Measurements from ENCODE around the gene OR1Q1. TPM values are rescaled to one million over a fixed set of nuclear protein-coding genes. Genes with fewer than 3 reads are reported as not detected.

OR1Q1 gene
- polyA plus RNA-seq, 1 donor (not counting 4 experiments of a cell fraction or from before 2014, with no cell fraction given): not detected

GRCh38 chr9:122657527-122657926, 43.0 kb downstream of the OR1Q1 start, which contains the start of gene OR1B1:
Gene OR1B1, minus strand, starts transcription at chr9:122657627.
- no peak for TF ChIP-seq EZH2 (IDR thresholded peaks at IDR 0.05; ENCODE audit: low read length)
- Histone ChIP-seq H3K9ac (ENCODE audit: control insufficient read depth, extremely low read depth, insufficient read depth, low read length) (no peak within 1 kb of the TSS), H3K4me3 (ENCODE audit: control insufficient read depth in 2 of 3, extremely low read depth in 1 of 3, insufficient read depth in 2 of 3, low read depth in 1 of 3, low read length in 3 of 3) (no peak within 1 kb of the TSS), H3K79me2 (ENCODE audit: control insufficient read depth, insufficient read depth, low read length) (no peaks in the 10 kb centered on the region), H3K4me1 (ENCODE audit: control insufficient read depth, extremely low read depth, insufficient read depth, low read length) (no peaks in the 10 kb centered on the region), H2AFZ (ENCODE audit: control insufficient read depth, low read length) (no peak within 1 kb of the TSS), H3K27me3 (ENCODE audit: control insufficient read depth, extremely low read depth, insufficient read depth, low read length) (no peaks in the 10 kb centered on the region), H3K27ac (ENCODE audit: control insufficient read depth, insufficient read depth, low read length) (no peak within 1 kb of the TSS), H3K36me3 (ENCODE audit: control insufficient read depth in 2 of 2, extremely low read depth in 1 of 2, insufficient read depth in 2 of 2, low read length in 2 of 2) (no peaks in the 10 kb centered on the region), H3K9me3 (ENCODE audit: control insufficient read depth, low read depth, low read length) (no peaks in the 10 kb centered on the region), H3K9me1 (ENCODE audit: control insufficient read depth, extremely low read depth, insufficient read depth, low read length) (no peaks in the 10 kb centered on the region), H3K4me2 (ENCODE audit: control insufficient read depth, extremely low read depth, insufficient read depth, low read depth, low read length) (no peak within 1 kb of the TSS), H4K20me1 (ENCODE audit: control insufficient read depth, extremely low read depth, insufficient read depth, low read length) (no peaks in the 10 kb centered on the region)
- FAIRE-seq: no peak
- dilution Hi-C loops (cut with MboI; ENCODE audit: extremely low pct_ligation_motif_present, low sequenced_read_pairs): no loop called here
- DNase-seq (ENCODE audit: low read depth, low spot score): no peak

- no peak for FAIRE-seq
- DNase-seq (ENCODE audit: low read depth, low spot score): no peak
- dilution Hi-C loops (cut with MboI; ENCODE audit: extremely low pct_ligation_motif_present, low sequenced_read_pairs): no loop called here
Measured at GRCh38 chr9:122661416-122661815, 46.9 kb downstream of the OR1Q1 start, which contains the start of gene OR1L1. Gene OR1L1, plus strand, starts transcription at chr9:122661716. Its CDS starts 0 bp downstream, at chr9:122661716.

More at GRCh38 chr9:122661416-122661815, 46.9 kb downstream of the OR1Q1 start, which contains the start of gene OR1L1:
- TF ChIP-seq EZH2 (IDR thresholded peaks at IDR 0.05; ENCODE audit: low read length) (no peak), CTCF (optimal IDR thresholded peaks at IDR 0.05 in 1 of 3, IDR thresholded peaks at IDR 0.05 in 1 of 3, conservative IDR thresholded peaks at IDR 0.05 in 1 of 3; ENCODE audit: extremely low read depth in 1 of 3, insufficient read depth in 2 of 3, low read length in 3 of 3) (no peak)
- Histone ChIP-seq H3K9ac (ENCODE audit: control insufficient read depth, extremely low read depth, insufficient read depth, low read length) (no peak within 1 kb of the TSS), H3K4me3 (ENCODE audit: control insufficient read depth in 2 of 3, extremely low read depth in 1 of 3, insufficient read depth in 2 of 3, low read depth in 1 of 3, low read length in 3 of 3) (no peak within 1 kb of the TSS), H3K27me3 (ENCODE audit: control insufficient read depth, extremely low read depth, insufficient read depth, low read length) (no peaks in the 10 kb centered on the region), H3K27ac (ENCODE audit: control insufficient read depth, insufficient read depth, low read length) (no peak within 1 kb of the TSS), H3K4me1 (ENCODE audit: control insufficient read depth, extremely low read depth, insufficient read depth, low read length) (no peaks in the 10 kb centered on the region), H3K79me2 (ENCODE audit: control insufficient read depth, insufficient read depth, low read length) (no peaks in the 10 kb centered on the region), H3K9me1 (ENCODE audit: control insufficient read depth, extremely low read depth, insufficient read depth, low read length) (no peaks in the 10 kb centered on the region), H3K9me3 (ENCODE audit: control insufficient read depth, low read depth, low read length) (no peaks in the 10 kb centered on the region), H2AFZ (ENCODE audit: control insufficient read depth, low read length) (no peak within 1 kb of the TSS), H3K4me2 (ENCODE audit: control insufficient read depth, extremely low read depth, insufficient read depth, low read depth, low read length) (no peak within 1 kb of the TSS), H3K36me3 (ENCODE audit: control insufficient read depth in 2 of 2, extremely low read depth in 1 of 2, insufficient read depth in 2 of 2, low read length in 2 of 2) (no peaks in the 10 kb centered on the region), H4K20me1 (ENCODE audit: control insufficient read depth, extremely low read depth, insufficient read depth, low read length) (no peaks in the 10 kb centered on the region)

Other genes with a start within 250 kb of the OR1Q1 start
- gene PTGS1, start 243.7 kb upstream of the OR1Q1 start, polyA plus RNA-seq: 2.4 to 4.5 TPM (median 4.0 TPM) in 3 replicates
- gene OR1J1, start 136.8 kb upstream of the OR1Q1 start, polyA plus RNA-seq: not detected in 3 replicates
- gene OR1J2, start 103.9 kb upstream of the OR1Q1 start, polyA plus RNA-seq: not detected in 3 replicates
- gene OR1J4, start 95.6 kb upstream of the OR1Q1 start, polyA plus RNA-seq: not detected in 3 replicates
- gene OR1N1, start 87.4 kb upstream of the OR1Q1 start, polyA plus RNA-seq: not detected in 3 replicates
- gene OR1N2, start 61.6 kb upstream of the OR1Q1 start, polyA plus RNA-seq: not detected in 3 replicates
- gene OR1L8, start 31.4 kb upstream of the OR1Q1 start, polyA plus RNA-seq: not detected in 3 replicates
- gene OR1B1, start 42.9 kb downstream of the OR1Q1 start, polyA plus RNA-seq: not detected in 3 replicates
- not detected in 3 replicates for gene OR1L1, start 47.0 kb downstream of the OR1Q1 start, polyA plus RNA-seq
- gene OR1L3, start 60.4 kb downstream of the OR1Q1 start, polyA plus RNA-seq: not detected in 3 replicates
- gene OR1L4, start 109.3 kb downstream of the OR1Q1 start, polyA plus RNA-seq: not detected in 3 replicates
- not detected in 3 replicates for gene OR1L6, start 127.6 kb downstream of the OR1Q1 start, polyA plus RNA-seq
- gene OR5C1, start 174.2 kb downstream of the OR1Q1 start, polyA plus RNA-seq: not detected in 3 replicates
- gene OR1K1, start 185.4 kb downstream of the OR1Q1 start, polyA plus RNA-seq: not detected in 3 replicates
- gene PDCL, start 213.8 kb downstream of the OR1Q1 start, polyA plus RNA-seq: 7.3 to 11.5 TPM (median 10.5 TPM) in 3 replicates

All from keratinocyte (primary cell).